HepG2 (cell line): Measurements from ENCODE around the gene RPL38. TPM values are rescaled to one million over a fixed set of nuclear protein-coding genes. Genes with fewer than 3 reads are reported as not detected.

Experiments
- ASH2L ChIP-seq: fragments of 300-600, 200-600 bp; sonication (generic); IDR thresholded peaks from 2 replicates; pipeline ENCODE4 v1.7.0; 2017; ENCODE audit warnings: low read depth, mild to moderate bottlenecking, moderate library complexity, mixed read lengths, low read length; ENCODE audit not compliant: insufficient read length
- CBX5 ChIP-seq: sonication (generic); formaldehyde crosslinking; IDR thresholded peaks from 2 replicates; pipeline ENCODE4 v1.4.0; 2020; ENCODE audit warnings: missing genetic modification reagents, borderline replicate concordance
- CREM ChIP-seq, 2 experiments: sonication (generic) in 1 of 2; formaldehyde crosslinking in 1 of 2; IDR thresholded peaks; 2 replicates each; pipeline versions ENCODE4 v1.4.0 to v1.6.1; 2016 to 2020; ENCODE audit warnings: antibody characterized with exemption in 1 of 2, mild to moderate bottlenecking in 1 of 2, missing genetic modification reagents in 1 of 2
- HNRNPL ChIP-seq: fragments of 200-400 bp; formaldehyde crosslinking; IDR thresholded peaks from 2 replicates; pipeline ENCODE4 v1.6.1; 2017; ENCODE audit warnings: mild to moderate bottlenecking, low read depth, low read length
- JDP2 ChIP-seq: sonication (generic); formaldehyde crosslinking; IDR thresholded peaks from 2 replicates; pipeline ENCODE4 v1.8.1; 2022; ENCODE audit warnings: missing genetic modification reagents, borderline replicate concordance
- RNF2 ChIP-seq: fragments of 450-650 bp; conservative IDR thresholded peaks from 2 replicates; pipeline ENCODE4 v1.6.1; 2016; ENCODE audit warnings: low read depth
- STAT5B ChIP-seq: sonication (generic); formaldehyde crosslinking; IDR thresholded peaks from 2 replicates; pipeline ENCODE4 v1.4.0; 2020; ENCODE audit warnings: missing genetic modification reagents
- XBP1 ChIP-seq: sonication (generic); formaldehyde crosslinking; IDR thresholded peaks from 2 replicates; pipeline ENCODE4 v1.5.0; 2020; ENCODE audit warnings: missing genetic modification reagents
- ZNF224 ChIP-seq: sonication (generic); formaldehyde crosslinking; IDR thresholded peaks from 2 replicates; pipeline ENCODE4 v1.5.0; 2020; ENCODE audit warnings: mild to moderate bottlenecking, missing genetic modification reagents
- ZNF234 ChIP-seq: sonication (generic); formaldehyde crosslinking; conservative IDR thresholded peaks from 2 replicates; pipeline ENCODE4 v1.5.1; 2020; ENCODE audit warnings: mild to moderate bottlenecking, missing genetic modification reagents
- ZNF850 ChIP-seq: sonication (generic); formaldehyde crosslinking; conservative IDR thresholded peaks from 2 replicates; pipeline ENCODE4 v1.9.0; 2021; ENCODE audit warnings: mild to moderate bottlenecking, missing genetic modification reagents
- ZSCAN21 ChIP-seq: sonication (generic); formaldehyde crosslinking; IDR thresholded peaks from 2 replicates; pipeline ENCODE4 v1.8.0; 2022; ENCODE audit warnings: mild to moderate bottlenecking, missing genetic modification reagents, moderate library complexity, borderline replicate concordance
- polyA plus RNA-seq, 8 experiments: library from polyadenylated mRNA; depleted of rRNA in 3 of 8; stranded (reverse) in 7 of 8; unstranded in 1 of 8; fragments of >200 nt; fragmentation: Illumina TruSeq in 4 of 8; extraction: Trizol in 4 of 8; gene quantifications; 2 replicates each; pipeline versions ENCODE4 v1.2.1 to v1.2.3, GENCODE V29; 2011 to 2016; ENCODE audit warnings: low read depth in 4 of 8, missing spikeins in 1 of 8, mixed read lengths in 1 of 8; ENCODE audit not compliant: insufficient read depth in 1 of 8
- total RNA-seq, 5 experiments: library from RNA; depleted of rRNA; stranded (reverse); fragments of >200 nt; fragmentation: Illumina TruSeq; extraction: Trizol; gene quantifications; 2 replicates each; pipeline ENCODE4 v1.2.3, GENCODE V29; 2016; ENCODE audit warnings: low read depth in 1 of 5
- TF ChIP-seq, protein P1 (sequence below): sonication (generic); formaldehyde crosslinking; IDR thresholded peaks from 2 replicates; pipeline ENCODE4 v1.8.0; 2022; ENCODE audit warnings: mild to moderate bottlenecking, missing genetic modification reagents
- TF ChIP-seq, protein P2 (sequence below): sonication (generic); formaldehyde crosslinking; IDR thresholded peaks from 2 replicates; pipeline ENCODE4 v1.4.0; 2020; ENCODE audit warnings: missing genetic modification reagents
- TF ChIP-seq, protein P3 (sequence below): sonication (generic); formaldehyde crosslinking; IDR thresholded peaks from 2 replicates; pipeline ENCODE4 v1.5.0; 2020; ENCODE audit warnings: mild to moderate bottlenecking, missing genetic modification reagents, borderline replicate concordance
- TF ChIP-seq, protein P4 (sequence below): sonication (generic); formaldehyde crosslinking; IDR thresholded peaks from 2 replicates; pipeline ENCODE4 v1.4.0; 2020; ENCODE audit warnings: missing genetic modification reagents

The RPL38 gene
- total and polyA plus RNA-seq, 2 of the 13 experiments (the other 11 are each of a cell fraction or from before 2014, with no cell fraction given): 2,370 to 2,372 TPM

DNA sequence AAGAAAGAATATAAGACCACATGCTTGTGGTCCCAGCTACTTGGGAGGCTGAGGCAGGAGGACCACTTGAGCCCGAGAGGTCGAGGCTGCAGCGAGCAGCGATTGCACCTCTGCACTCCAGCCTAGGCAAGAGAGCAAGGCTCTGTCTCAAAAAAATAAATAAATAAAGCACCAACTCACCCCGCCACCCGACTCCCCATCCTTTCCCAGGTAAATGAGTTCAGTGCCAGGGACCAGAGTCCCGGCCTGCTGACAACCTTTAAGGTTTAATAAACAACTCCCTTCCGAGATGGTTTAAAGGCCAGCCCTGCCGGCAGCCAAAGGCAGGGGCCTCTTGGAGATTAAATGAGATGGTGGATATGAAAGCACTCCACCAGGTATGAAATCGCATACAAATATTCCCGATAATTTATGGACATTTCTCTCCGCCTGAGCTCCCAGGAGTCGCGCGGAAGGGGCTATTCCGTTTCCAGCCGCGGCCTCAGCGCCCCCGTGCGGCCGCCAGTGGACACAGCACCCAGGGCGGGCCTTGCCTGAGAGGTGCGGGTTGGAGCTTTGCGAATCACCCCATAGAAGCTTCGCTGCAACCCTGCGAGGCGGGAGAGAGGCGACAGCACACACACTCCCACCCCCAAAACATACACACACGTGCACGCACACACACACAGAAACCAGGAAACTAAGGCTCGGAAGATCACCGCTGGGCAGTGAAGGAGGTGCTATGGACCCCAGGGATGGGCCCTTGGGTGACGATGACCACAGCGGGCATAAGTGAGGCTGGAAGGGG, 4.0 kb upstream of the RPL38 start (continued):
- TF ChIP-seq CBX5 (CRISPR knock-in tag) (no peak), ZSCAN21 (peak; percentile 21; the same call in 1 of the 2 replicates), HNRNPL (no peak), ZNF850 (CRISPR knock-in tag) (no peak), XBP1 (CRISPR knock-in tag) (no peak), RNF2 (0 out of 2 replicates have a peak, but pooled peaks have one; percentile 45), ZNF234 (CRISPR knock-in tag) (no peak), ZNF224 (CRISPR knock-in tag) (no peak), ASH2L (peak; percentile 38), CREM (IDR thresholded peaks at IDR 0.05) (0 out of 2 replicates have a peak, but pooled peaks have one; percentile 14), CREM (CRISPR knock-in tag; IDR thresholded peaks at IDR 0.05) (no peak), JDP2 (CRISPR knock-in tag) (no peak), STAT5B (CRISPR knock-in tag) (no peak)
- TF ChIP-seq, protein P1, sequence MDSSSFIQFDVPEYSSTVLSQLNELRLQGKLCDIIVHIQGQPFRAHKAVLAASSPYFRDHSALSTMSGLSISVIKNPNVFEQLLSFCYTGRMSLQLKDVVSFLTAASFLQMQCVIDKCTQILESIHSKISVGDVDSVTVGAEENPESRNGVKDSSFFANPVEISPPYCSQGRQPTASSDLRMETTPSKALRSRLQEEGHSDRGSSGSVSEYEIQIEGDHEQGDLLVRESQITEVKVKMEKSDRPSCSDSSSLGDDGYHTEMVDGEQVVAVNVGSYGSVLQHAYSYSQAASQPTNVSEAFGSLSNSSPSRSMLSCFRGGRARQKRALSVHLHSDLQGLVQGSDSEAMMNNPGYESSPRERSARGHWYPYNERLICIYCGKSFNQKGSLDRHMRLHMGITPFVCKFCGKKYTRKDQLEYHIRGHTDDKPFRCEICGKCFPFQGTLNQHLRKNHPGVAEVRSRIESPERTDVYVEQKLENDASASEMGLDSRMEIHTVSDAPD: no peak
- TF ChIP-seq, protein P2, sequence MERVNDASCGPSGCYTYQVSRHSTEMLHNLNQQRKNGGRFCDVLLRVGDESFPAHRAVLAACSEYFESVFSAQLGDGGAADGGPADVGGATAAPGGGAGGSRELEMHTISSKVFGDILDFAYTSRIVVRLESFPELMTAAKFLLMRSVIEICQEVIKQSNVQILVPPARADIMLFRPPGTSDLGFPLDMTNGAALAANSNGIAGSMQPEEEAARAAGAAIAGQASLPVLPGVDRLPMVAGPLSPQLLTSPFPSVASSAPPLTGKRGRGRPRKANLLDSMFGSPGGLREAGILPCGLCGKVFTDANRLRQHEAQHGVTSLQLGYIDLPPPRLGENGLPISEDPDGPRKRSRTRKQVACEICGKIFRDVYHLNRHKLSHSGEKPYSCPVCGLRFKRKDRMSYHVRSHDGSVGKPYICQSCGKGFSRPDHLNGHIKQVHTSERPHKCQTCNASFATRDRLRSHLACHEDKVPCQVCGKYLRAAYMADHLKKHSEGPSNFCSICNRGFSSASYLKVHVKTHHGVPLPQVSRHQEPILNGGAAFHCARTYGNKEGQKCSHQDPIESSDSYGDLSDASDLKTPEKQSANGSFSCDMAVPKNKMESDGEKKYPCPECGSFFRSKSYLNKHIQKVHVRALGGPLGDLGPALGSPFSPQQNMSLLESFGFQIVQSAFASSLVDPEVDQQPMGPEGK (CRISPR knock-in tag): peak; percentile 45; the same call in 1 of the 2 replicates
- TF ChIP-seq, protein P3, sequence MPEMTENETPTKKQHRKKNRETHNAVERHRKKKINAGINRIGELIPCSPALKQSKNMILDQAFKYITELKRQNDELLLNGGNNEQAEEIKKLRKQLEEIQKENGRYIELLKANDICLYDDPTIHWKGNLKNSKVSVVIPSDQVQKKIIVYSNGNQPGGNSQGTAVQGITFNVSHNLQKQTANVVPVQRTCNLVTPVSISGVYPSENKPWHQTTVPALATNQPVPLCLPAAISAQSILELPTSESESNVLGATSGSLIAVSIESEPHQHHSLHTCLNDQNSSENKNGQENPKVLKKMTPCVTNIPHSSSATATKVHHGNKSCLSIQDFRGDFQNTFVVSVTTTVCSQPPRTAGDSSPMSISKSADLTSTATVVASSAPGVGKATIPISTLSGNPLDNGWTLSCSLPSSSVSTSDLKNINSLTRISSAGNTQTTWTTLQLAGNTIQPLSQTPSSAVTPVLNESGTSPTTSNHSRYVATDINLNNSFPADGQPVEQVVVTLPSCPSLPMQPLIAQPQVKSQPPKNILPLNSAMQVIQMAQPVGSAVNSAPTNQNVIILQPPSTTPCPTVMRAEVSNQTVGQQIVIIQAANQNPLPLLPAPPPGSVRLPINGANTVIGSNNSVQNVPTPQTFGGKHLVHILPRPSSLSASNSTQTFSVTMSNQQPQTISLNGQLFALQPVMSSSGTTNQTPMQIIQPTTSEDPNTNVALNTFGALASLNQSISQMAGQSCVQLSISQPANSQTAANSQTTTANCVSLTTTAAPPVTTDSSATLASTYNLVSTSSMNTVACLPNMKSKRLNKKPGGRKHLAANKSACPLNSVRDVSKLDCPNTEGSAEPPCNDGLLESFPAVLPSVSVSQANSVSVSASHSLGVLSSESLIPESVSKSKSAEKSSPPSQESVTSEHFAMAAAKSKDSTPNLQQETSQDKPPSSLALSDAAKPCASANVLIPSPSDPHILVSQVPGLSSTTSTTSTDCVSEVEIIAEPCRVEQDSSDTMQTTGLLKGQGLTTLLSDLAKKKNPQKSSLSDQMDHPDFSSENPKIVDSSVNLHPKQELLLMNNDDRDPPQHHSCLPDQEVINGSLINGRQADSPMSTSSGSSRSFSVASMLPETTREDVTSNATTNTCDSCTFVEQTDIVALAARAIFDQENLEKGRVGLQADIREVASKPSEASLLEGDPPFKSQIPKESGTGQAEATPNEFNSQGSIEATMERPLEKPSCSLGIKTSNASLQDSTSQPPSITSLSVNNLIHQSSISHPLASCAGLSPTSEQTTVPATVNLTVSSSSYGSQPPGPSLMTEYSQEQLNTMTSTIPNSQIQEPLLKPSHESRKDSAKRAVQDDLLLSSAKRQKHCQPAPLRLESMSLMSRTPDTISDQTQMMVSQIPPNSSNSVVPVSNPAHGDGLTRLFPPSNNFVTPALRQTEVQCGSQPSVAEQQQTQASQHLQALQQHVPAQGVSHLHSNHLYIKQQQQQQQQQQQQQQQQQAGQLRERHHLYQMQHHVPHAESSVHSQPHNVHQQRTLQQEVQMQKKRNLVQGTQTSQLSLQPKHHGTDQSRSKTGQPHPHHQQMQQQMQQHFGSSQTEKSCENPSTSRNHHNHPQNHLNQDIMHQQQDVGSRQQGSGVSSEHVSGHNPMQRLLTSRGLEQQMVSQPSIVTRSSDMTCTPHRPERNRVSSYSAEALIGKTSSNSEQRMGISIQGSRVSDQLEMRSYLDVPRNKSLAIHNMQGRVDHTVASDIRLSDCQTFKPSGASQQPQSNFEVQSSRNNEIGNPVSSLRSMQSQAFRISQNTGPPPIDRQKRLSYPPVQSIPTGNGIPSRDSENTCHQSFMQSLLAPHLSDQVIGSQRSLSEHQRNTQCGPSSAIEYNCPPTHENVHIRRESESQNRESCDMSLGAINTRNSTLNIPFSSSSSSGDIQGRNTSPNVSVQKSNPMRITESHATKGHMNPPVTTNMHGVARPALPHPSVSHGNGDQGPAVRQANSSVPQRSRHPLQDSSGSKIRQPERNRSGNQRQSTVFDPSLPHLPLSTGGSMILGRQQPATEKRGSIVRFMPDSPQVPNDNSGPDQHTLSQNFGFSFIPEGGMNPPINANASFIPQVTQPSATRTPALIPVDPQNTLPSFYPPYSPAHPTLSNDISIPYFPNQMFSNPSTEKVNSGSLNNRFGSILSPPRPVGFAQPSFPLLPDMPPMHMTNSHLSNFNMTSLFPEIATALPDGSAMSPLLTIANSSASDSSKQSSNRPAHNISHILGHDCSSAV (CRISPR knock-in tag): no peak
- TF ChIP-seq, protein P4, sequence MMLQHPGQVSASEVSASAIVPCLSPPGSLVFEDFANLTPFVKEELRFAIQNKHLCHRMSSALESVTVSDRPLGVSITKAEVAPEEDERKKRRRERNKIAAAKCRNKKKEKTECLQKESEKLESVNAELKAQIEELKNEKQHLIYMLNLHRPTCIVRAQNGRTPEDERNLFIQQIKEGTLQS (CRISPR knock-in tag): peak; percentile 33; the same call in 1 of the 2 replicates
